HL-60 (cell line): ENCODE results near the gene TLR10.

ENCODE experiments used
- GABPA ChIP-seq: IDR thresholded peaks from 2 replicates; pipeline ENCODE4 v1.6.1; 2012; ENCODE audit warnings: low read depth
- POLR2AphosphoS5 ChIP-seq: IDR thresholded peaks from 2 replicates; pipeline ENCODE4 v1.6.1; 2012; ENCODE audit warnings: low read depth
- SPI1 ChIP-seq: IDR thresholded peaks from 2 replicates; pipeline ENCODE4 v1.6.1; 2012; ENCODE audit warnings: low read depth, mild to moderate bottlenecking, borderline replicate concordance
- TF ChIP-seq, protein P1 (sequence below): IDR thresholded peaks from one replicate; pipeline ENCODE4 v1.5.1; 2011; ENCODE audit warnings: low read length, control low read depth, inconsistent platforms; ENCODE audit not compliant: insufficient read depth
- TF ChIP-seq, protein P2 (sequence below): IDR thresholded peaks from 2 replicates; pipeline ENCODE4 v1.6.1; 2012; ENCODE audit warnings: low read depth; ENCODE audit not compliant: insufficient replicate concordance

- TF ChIP-seq, protein P1, sequence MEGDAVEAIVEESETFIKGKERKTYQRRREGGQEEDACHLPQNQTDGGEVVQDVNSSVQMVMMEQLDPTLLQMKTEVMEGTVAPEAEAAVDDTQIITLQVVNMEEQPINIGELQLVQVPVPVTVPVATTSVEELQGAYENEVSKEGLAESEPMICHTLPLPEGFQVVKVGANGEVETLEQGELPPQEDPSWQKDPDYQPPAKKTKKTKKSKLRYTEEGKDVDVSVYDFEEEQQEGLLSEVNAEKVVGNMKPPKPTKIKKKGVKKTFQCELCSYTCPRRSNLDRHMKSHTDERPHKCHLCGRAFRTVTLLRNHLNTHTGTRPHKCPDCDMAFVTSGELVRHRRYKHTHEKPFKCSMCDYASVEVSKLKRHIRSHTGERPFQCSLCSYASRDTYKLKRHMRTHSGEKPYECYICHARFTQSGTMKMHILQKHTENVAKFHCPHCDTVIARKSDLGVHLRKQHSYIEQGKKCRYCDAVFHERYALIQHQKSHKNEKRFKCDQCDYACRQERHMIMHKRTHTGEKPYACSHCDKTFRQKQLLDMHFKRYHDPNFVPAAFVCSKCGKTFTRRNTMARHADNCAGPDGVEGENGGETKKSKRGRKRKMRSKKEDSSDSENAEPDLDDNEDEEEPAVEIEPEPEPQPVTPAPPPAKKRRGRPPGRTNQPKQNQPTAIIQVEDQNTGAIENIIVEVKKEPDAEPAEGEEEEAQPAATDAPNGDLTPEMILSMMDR, result no peak
- TF ChIP-seq, protein P2, sequence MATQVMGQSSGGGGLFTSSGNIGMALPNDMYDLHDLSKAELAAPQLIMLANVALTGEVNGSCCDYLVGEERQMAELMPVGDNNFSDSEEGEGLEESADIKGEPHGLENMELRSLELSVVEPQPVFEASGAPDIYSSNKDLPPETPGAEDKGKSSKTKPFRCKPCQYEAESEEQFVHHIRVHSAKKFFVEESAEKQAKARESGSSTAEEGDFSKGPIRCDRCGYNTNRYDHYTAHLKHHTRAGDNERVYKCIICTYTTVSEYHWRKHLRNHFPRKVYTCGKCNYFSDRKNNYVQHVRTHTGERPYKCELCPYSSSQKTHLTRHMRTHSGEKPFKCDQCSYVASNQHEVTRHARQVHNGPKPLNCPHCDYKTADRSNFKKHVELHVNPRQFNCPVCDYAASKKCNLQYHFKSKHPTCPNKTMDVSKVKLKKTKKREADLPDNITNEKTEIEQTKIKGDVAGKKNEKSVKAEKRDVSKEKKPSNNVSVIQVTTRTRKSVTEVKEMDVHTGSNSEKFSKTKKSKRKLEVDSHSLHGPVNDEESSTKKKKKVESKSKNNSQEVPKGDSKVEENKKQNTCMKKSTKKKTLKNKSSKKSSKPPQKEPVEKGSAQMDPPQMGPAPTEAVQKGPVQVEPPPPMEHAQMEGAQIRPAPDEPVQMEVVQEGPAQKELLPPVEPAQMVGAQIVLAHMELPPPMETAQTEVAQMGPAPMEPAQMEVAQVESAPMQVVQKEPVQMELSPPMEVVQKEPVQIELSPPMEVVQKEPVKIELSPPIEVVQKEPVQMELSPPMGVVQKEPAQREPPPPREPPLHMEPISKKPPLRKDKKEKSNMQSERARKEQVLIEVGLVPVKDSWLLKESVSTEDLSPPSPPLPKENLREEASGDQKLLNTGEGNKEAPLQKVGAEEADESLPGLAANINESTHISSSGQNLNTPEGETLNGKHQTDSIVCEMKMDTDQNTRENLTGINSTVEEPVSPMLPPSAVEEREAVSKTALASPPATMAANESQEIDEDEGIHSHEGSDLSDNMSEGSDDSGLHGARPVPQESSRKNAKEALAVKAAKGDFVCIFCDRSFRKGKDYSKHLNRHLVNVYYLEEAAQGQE, result no peak
- TF ChIP-seq POLR2AphosphoS5 (no peak), SPI1 (no peak), GABPA (no peak)
These were observed 7.5 kb downstream of the TLR10 start for GRCh38 chr4:38775326-38775725.
